HepG2 (cell line): Measurements from ENCODE around the gene GGA3. TPM values are rescaled to one million over a fixed set of nuclear protein-coding genes. Genes with fewer than 3 reads are reported as not detected.
A peak's percentile ranks its signal among the peaks of the same experiment; 100 is the strongest.

Source experiments
- ASH2L ChIP-seq: fragments of 300-600, 200-600 bp; sonication (generic); IDR thresholded peaks from 2 replicates; pipeline ENCODE4 v1.7.0; 2017; ENCODE audit warnings: low read depth, mild to moderate bottlenecking, moderate library complexity, mixed read lengths, low read length; ENCODE audit not compliant: insufficient read length
- CREM ChIP-seq, 2 experiments: sonication (generic) in 1 of 2; formaldehyde crosslinking in 1 of 2; IDR thresholded peaks; 2 replicates each; pipeline versions ENCODE4 v1.4.0 to v1.6.1; 2016 to 2020; ENCODE audit warnings: antibody characterized with exemption in 1 of 2, mild to moderate bottlenecking in 1 of 2, missing genetic modification reagents in 1 of 2
- GABPA ChIP-seq, 2 experiments: IDR thresholded peaks; 2 replicates each; pipeline ENCODE4 v1.6.1; 2011 to 2016; ENCODE audit warnings: low read depth in 2 of 2, low read length in 1 of 2, missing biosample characterization in 1 of 2, missing genetic modification characterization in 1 of 2
- MZF1 ChIP-seq: sonication (generic); formaldehyde crosslinking; IDR thresholded peaks from 2 replicates; pipeline ENCODE4 v1.8.1; 2023; ENCODE audit warnings: mild to moderate bottlenecking, missing genetic modification reagents, borderline replicate concordance
- NFE2 ChIP-seq: sonication (generic); formaldehyde crosslinking; IDR thresholded peaks from 2 replicates; pipeline ENCODE4 v1.4.0; 2020; ENCODE audit warnings: missing genetic modification reagents
- POLR2AphosphoS2 ChIP-seq: IDR thresholded peaks from 2 replicates; pipeline ENCODE4 v1.6.1; 2011; ENCODE audit warnings: low read depth, low read length, improper control_type of control experiment
- RBM39 ChIP-seq: fragments of 200-400 bp; formaldehyde crosslinking; IDR thresholded peaks from one replicate; pipeline ENCODE4 v1.6.1; 2018; ENCODE audit warnings: antibody characterized with exemption, mild to moderate bottlenecking, low read depth, low read length; ENCODE audit not compliant: poor library complexity, severe bottlenecking
- REXO4 ChIP-seq: sonication (generic); formaldehyde crosslinking; IDR thresholded peaks from 2 replicates; pipeline ENCODE4 v1.8.0; 2022; ENCODE audit warnings: missing genetic modification reagents, mild to moderate bottlenecking, borderline replicate concordance
- TEAD3 ChIP-seq: optimal IDR thresholded peaks from 2 replicates; pipeline ENCODE3; 2016; ENCODE audit warnings: borderline replicate concordance
- ZFX ChIP-seq: sonication (generic); formaldehyde crosslinking; IDR thresholded peaks from 2 replicates; pipeline ENCODE4 v1.4.0; 2020; ENCODE audit warnings: mild to moderate bottlenecking, low read depth, missing genetic modification reagents, moderate library complexity
- ZMYM3 ChIP-seq: sonication (generic); formaldehyde crosslinking; IDR thresholded peaks from 2 replicates; pipeline ENCODE4 v1.5.1; 2020; ENCODE audit warnings: mild to moderate bottlenecking, missing genetic modification reagents
- ZNF180 ChIP-seq: sonication (generic); formaldehyde crosslinking; IDR thresholded peaks from 2 replicates; pipeline ENCODE4 v1.4.0; 2020; ENCODE audit warnings: low read depth, missing genetic modification reagents, borderline replicate concordance
- ZNF230 ChIP-seq: sonication (generic); formaldehyde crosslinking; IDR thresholded peaks from 2 replicates; pipeline ENCODE4 v1.4.0; 2020; ENCODE audit warnings: mild to moderate bottlenecking, missing genetic modification reagents
- ZNF235 ChIP-seq: sonication (generic); formaldehyde crosslinking; IDR thresholded peaks from 2 replicates; pipeline ENCODE4 v1.8.1; 2023; ENCODE audit warnings: mild to moderate bottlenecking, missing genetic modification reagents, borderline replicate concordance
- ZNF292 ChIP-seq: sonication (generic); formaldehyde crosslinking; IDR thresholded peaks from 2 replicates; pipeline ENCODE4 v1.8.1; 2022; ENCODE audit warnings: mild to moderate bottlenecking, low read depth, missing genetic modification reagents, borderline replicate concordance
- ZNF510 ChIP-seq: sonication (generic); formaldehyde crosslinking; IDR thresholded peaks from 2 replicates; pipeline ENCODE4 v1.4.0; 2020; ENCODE audit warnings: low read depth, mild to moderate bottlenecking, missing genetic modification reagents
- ZNF550 ChIP-seq: sonication (generic); formaldehyde crosslinking; IDR thresholded peaks from 2 replicates; pipeline ENCODE4 v1.4.0; 2020; ENCODE audit warnings: mild to moderate bottlenecking, missing genetic modification reagents, borderline replicate concordance
- ZNF569 ChIP-seq: sonication (generic); formaldehyde crosslinking; IDR thresholded peaks from 2 replicates; pipeline ENCODE4 v1.5.0; 2020; ENCODE audit warnings: mild to moderate bottlenecking, missing genetic modification reagents, moderate library complexity, borderline replicate concordance
- ZNF598 ChIP-seq: sonication (generic); formaldehyde crosslinking; IDR thresholded peaks from 2 replicates; pipeline ENCODE4 v1.5.1; 2020; ENCODE audit warnings: mild to moderate bottlenecking, missing genetic modification reagents, borderline replicate concordance
- polyA plus RNA-seq, 8 experiments: library from polyadenylated mRNA; depleted of rRNA in 3 of 8; stranded (reverse) in 7 of 8; unstranded in 1 of 8; fragments of >200 nt; fragmentation: Illumina TruSeq in 4 of 8; extraction: Trizol in 4 of 8; gene quantifications; 2 replicates each; pipeline versions ENCODE4 v1.2.1 to v1.2.3, GENCODE V29; 2011 to 2016; ENCODE audit warnings: low read depth in 4 of 8, missing spikeins in 1 of 8, mixed read lengths in 1 of 8; ENCODE audit not compliant: insufficient read depth in 1 of 8
- total RNA-seq, 5 experiments: library from RNA; depleted of rRNA; stranded (reverse); fragments of >200 nt; fragmentation: Illumina TruSeq; extraction: Trizol; gene quantifications; 2 replicates each; pipeline ENCODE4 v1.2.3, GENCODE V29; 2016; ENCODE audit warnings: low read depth in 1 of 5
- TF ChIP-seq, protein P1 (sequence below): sonication (generic); formaldehyde crosslinking; IDR thresholded peaks from 2 replicates; pipeline ENCODE4 v1.5.0; 2020; ENCODE audit warnings: mild to moderate bottlenecking, missing genetic modification reagents, moderate library complexity
- TF ChIP-seq, protein P2 (sequence below): sonication (generic); formaldehyde crosslinking; IDR thresholded peaks from 2 replicates; pipeline ENCODE4 v1.4.0; 2020; ENCODE audit warnings: missing genetic modification reagents
- TF ChIP-seq, protein P3 (sequence below): sonication (generic); IDR thresholded peaks from 2 replicates; pipeline ENCODE4 v1.6.1; 2016; ENCODE audit warnings: low read depth, borderline replicate concordance

GGA3 gene
- total and polyA plus RNA-seq, 2 of the 13 experiments (the other 11 are each of a cell fraction or from before 2014, with no cell fraction given) = 28.4 to 43.7 TPM

DNA sequence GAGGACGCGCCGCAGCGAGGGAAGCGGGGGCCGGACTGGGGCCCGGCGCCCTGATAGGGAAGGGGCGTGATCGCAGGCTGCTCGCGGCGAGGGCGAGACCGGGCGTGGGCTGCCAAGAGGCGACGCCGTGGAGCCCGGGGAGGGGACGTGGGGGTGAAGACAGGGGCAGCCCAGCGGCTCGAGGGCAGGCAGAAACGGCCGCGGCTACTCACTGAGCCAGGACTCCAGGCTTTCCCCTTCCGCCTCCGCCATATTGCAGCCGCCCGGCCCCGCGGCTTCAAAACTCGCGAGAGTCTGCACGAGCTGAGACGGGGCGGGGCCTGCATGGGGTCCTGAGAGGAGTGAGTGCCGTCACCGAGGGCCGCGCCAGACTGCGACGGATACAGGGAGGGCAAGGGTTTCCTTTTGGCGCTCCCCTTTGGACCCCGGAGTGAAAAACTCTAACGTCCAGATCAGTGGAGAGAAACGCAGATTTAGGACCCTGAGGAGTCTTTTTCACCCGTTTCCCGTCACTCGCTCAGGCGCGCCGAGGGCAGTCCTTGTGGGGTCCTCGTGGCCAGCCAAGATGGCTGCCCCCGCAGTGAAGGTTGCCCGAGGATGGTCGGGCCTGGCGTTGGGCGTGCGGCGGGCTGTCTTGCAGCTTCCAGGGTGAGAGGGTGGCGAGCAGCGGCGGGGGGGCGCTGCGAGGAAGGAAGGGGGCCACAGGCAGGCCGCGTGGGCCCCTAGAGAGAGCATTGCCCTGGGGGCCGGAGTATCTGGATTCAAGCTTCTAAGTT, at the start of gene GGA3, which contains the start of gene MRPS7 (continued):
- TF ChIP-seq, protein P1, sequence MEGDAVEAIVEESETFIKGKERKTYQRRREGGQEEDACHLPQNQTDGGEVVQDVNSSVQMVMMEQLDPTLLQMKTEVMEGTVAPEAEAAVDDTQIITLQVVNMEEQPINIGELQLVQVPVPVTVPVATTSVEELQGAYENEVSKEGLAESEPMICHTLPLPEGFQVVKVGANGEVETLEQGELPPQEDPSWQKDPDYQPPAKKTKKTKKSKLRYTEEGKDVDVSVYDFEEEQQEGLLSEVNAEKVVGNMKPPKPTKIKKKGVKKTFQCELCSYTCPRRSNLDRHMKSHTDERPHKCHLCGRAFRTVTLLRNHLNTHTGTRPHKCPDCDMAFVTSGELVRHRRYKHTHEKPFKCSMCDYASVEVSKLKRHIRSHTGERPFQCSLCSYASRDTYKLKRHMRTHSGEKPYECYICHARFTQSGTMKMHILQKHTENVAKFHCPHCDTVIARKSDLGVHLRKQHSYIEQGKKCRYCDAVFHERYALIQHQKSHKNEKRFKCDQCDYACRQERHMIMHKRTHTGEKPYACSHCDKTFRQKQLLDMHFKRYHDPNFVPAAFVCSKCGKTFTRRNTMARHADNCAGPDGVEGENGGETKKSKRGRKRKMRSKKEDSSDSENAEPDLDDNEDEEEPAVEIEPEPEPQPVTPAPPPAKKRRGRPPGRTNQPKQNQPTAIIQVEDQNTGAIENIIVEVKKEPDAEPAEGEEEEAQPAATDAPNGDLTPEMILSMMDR (CRISPR knock-in tag) = 0 out of 2 replicates have a peak, but pooled peaks have one; percentile 2
- TF ChIP-seq ZMYM3 (CRISPR knock-in tag) (no peak; the same call in 1 of the 2 replicates), REXO4 (CRISPR knock-in tag) (0 out of 2 replicates have a peak, but pooled peaks have one; percentile 21), MZF1 (CRISPR knock-in tag) (no peak), ZFX (CRISPR knock-in tag) (peak; percentile 96), POLR2AphosphoS2 (peak; percentile 92), ZNF550 (CRISPR knock-in tag) (no peak), ZNF569 (CRISPR knock-in tag) (0 out of 2 replicates have a peak, but pooled peaks have one; percentile 73), RBM39 (peak; percentile 98), NFE2 (CRISPR knock-in tag) (no peak), TEAD3 (CRISPR knock-in tag) (peak; percentile 52), ZNF598 (CRISPR knock-in tag) (0 out of 2 replicates have a peak, but pooled peaks have one; percentile 44), ZNF292 (peak; percentile 25; the same call in 1 of the 2 replicates), ZNF235 (CRISPR knock-in tag) (0 out of 2 replicates have a peak, but pooled peaks have one; percentile 65), ZNF510 (peak; percentile 55; the same call in 1 of the 2 replicates), ZNF180 (CRISPR knock-in tag) (no peak), GABPA (IDR thresholded peaks at IDR 0.05; ENCODE audit: low read depth, low read length) (no peak; the same call in 1 of the 2 replicates), GABPA (CRISPR knock-in tag; IDR thresholded peaks at IDR 0.05; ENCODE audit: low read depth) (peak; percentile 69), ASH2L (peak; percentile 99), ZNF230 (CRISPR knock-in tag) (peak; percentile 97; the same call in 1 of the 2 replicates), CREM (IDR thresholded peaks at IDR 0.05) (peak; percentile 86), CREM (CRISPR knock-in tag; IDR thresholded peaks at IDR 0.05) (no peak)
- TF ChIP-seq, protein P2, sequence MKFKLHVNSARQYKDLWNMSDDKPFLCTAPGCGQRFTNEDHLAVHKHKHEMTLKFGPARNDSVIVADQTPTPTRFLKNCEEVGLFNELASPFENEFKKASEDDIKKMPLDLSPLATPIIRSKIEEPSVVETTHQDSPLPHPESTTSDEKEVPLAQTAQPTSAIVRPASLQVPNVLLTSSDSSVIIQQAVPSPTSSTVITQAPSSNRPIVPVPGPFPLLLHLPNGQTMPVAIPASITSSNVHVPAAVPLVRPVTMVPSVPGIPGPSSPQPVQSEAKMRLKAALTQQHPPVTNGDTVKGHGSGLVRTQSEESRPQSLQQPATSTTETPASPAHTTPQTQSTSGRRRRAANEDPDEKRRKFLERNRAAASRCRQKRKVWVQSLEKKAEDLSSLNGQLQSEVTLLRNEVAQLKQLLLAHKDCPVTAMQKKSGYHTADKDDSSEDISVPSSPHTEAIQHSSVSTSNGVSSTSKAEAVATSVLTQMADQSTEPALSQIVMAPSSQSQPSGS (CRISPR knock-in tag) = peak; percentile 72; the same call in 1 of the 2 replicates
- TF ChIP-seq, protein P3, sequence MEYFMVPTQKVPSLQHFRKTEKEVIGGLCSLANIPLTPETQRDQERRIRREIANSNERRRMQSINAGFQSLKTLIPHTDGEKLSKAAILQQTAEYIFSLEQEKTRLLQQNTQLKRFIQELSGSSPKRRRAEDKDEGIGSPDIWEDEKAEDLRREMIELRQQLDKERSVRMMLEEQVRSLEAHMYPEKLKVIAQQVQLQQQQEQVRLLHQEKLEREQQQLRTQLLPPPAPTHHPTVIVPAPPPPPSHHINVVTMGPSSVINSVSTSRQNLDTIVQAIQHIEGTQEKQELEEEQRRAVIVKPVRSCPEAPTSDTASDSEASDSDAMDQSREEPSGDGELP = 0 out of 2 replicates have a peak, but pooled peaks have one; percentile 53
